NT2/D1 (cell line): Measurements from ENCODE around the gene ITIH5.

ENCODE experiments used
- YY1 ChIP-seq: IDR thresholded peaks from 2 replicates; pipeline ENCODE4 v1.6.1; 2011; ENCODE audit not compliant: insufficient read length, insufficient read depth
- ZNF274 ChIP-seq: IDR thresholded peaks from 2 replicates; pipeline ENCODE4 v1.6.1; 2011; ENCODE audit warnings: mild to moderate bottlenecking, low read depth, low read length

- no peak for TF ChIP-seq ZNF274
- no peak for TF ChIP-seq YY1
Observed at GRCh38 chr10:7545261-7545660, 121.5 kb downstream of the ITIH5 start.
